Measurements from ENCODE around the gene HLA-DPA1. TPM values are rescaled to one million over a fixed set of nuclear protein-coding genes. Genes with fewer than 3 reads are reported as not detected.
"Not testable (repeated sequence)": the region's sequence is repeated elsewhere in the genome, so short reads cannot be mapped to it uniquely, and the experiment has no call there.

Gene HLA-DPA1
- total RNA-seq, 2 experiments from 2014 or later, result 11.5 to 13.3 TPM

DNA sequence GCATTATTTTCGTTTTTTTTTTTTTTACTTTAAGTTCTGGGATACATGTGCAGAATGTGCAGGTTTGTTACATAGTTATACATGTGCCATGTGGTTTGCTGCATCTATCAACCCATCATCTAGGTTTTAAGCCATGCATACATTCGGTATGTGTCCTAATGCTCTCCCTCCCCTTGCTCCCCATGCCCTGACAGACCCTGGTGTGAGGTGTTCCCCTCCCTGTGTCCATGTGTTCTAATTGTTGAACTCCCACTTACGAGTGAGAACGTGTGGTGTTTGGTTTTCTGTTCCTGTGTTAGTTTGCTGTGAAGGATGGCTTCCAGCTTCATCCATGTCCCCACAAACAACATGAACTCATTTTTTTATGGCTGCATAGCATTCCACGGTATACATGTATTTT lies 10.0 kb downstream of the HLA-DPA1 start:
- DNase-seq; H3K4me1 Mint-ChIP-seq; H3K27ac Mint-ChIP-seq; H3K27me3 Mint-ChIP-seq; CTCF ChIA-PET; H3K4me3 Mint-ChIP-seq; intact Hi-C loops (cut with DNase I, micrococcal nuclease); ATAC-seq; POLR2A ChIA-PET: not testable (repeated sequence)
- Mint-ChIP-seq H3K36me3 (ENCODE audit: low read depth) (peaks cover 27% of the 10 kb centered on the region), H3K9me3 (ENCODE audit: low read depth) (peaks cover 15% of the 10 kb centered on the region)

DNA sequence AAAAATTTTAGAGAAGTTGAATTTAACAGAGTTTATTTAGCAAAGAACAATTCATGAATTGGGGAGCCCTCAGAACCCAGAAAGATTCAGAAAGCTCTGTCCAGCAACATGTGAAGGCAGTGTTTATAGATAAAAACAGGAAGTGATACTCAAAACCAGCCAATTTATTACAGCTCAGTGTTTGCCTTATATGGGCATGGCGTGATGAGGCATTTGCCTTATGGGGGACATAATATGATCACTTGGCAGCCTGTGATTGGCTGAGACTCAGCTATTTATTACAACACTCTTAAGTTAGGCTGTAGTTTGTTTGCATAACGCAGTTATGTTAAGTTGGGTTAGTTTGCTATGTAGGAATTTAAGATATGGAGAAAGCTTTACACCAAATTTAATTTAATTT lies 11.5 kb downstream of the HLA-DPA1 start:
- Mint-ChIP-seq H3K9me3 (ENCODE audit: low read depth) (peaks cover 9% of the 10 kb centered on the region), H3K27ac (no peak overlapping the region), H3K4me1 (peaks cover 7% of the 10 kb centered on the region), H3K36me3 (ENCODE audit: low read depth) (peaks cover 12% of the 10 kb centered on the region), H3K27me3 (no peaks in the 10 kb centered on the region), H3K4me3 (no peak overlapping the region)
- intact Hi-C loops (cut with DNase I, micrococcal nuclease), result no loop called here
- ChIA-PET POLR2A (no interaction called here), CTCF (no interaction called here)
- DNase-seq (peak; percentile 15), ATAC-seq (peak; percentile 63)

DNA sequence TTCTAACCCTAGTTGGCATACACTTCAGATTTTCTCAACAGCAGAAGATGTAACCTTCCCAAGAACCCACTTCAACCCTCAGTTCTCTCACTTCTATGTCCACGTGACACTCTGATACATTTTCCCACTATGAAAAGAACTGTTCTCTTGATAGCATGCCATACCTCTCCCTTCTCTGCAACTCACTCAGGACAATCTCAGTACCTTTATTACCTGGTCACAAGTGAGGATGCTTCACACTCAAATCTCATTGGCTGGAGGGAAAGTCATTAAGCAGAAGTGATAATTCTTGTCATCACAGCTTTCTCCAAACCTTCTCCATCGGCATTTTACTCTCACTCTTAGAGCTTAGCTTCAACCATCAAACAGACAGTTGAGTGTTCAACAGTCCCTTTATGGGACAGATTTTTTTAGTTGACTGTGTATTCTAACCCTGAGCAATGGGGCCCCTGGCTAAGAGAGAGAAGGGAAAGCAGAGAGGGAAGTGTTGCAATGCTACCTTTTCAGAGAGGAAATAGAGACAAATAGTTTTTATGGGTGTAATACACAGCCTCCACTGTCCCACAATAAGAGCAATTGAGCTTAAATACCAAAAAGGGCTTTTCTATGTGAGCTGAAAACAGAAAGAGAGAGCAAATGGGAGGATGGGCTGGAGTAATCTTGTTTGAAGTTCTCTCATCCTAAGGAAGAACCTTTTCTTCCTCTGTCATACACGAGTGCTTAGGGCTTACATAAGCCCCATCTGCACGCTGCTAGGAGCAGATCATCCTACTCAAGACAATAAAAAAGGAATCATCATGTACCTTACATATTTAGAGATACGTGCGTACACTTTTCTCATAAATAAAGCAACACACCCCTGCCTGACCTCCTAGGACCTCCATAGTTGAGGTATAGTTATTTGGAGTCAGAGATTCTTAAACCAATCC lies 16.0 kb downstream of the HLA-DPA1 start:
- Mint-ChIP-seq H3K4me3 (no peak overlapping the region), H3K27ac (peak overlapping the region; percentile 6), H3K27me3 (no peaks in the 10 kb centered on the region), H3K36me3 (ENCODE audit: low read depth) (no peaks in the 10 kb centered on the region), H3K4me1 (peaks cover 8% of the 10 kb centered on the region), H3K9me3 (ENCODE audit: low read depth) (no peaks in the 10 kb centered on the region)
- intact Hi-C loops (cut with DNase I, micrococcal nuclease), result no loop called here
- DNase-seq (no peak), ATAC-seq (peak; percentile 55)
- ChIA-PET CTCF (interaction anchor here (0.6 to 1.2 kb wide), 5 partner anchors 32 to 1396 kb away, joined by 3 to 4 read pairs (median 3); no protein-coding TSS in a partner anchor), POLR2A (no interaction called here)

DNA sequence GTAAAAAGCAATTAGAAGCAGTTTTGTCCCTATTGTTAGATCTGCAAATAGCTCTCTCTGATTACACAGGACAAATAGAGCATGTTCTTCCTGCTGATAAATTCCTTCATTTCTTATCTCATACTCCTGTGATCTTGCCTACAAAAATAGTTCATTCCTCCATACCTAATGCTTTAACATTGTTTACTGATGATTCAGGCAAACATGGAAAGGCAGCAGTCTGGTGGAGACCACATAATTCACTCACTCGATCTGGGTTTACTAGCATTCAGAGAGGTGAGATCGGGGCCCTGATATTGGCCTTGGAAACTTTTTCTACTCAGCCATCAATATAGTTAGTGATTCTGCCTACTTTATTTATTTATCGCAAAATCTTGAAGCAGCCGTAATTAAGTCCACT lies 20.2 kb downstream of the HLA-DPA1 start:
- no peaks in the 10 kb centered on the region for H3K9me3 Mint-ChIP-seq (ENCODE audit: low read depth)
- no peak for ATAC-seq
- H3K27ac Mint-ChIP-seq, result no peak overlapping the region
- H3K27me3 Mint-ChIP-seq, result peaks cover 13% of the 10 kb centered on the region
- ChIA-PET POLR2A (interaction anchor here (0.6 kb wide), 1 partner anchor 63 kb away, joined by 5 read pairs; no protein-coding TSS in a partner anchor), CTCF (no interaction called here)
- DNase-seq, result no peak
- H3K36me3 Mint-ChIP-seq (ENCODE audit: low read depth), result no peaks in the 10 kb centered on the region
- intact Hi-C loops (cut with DNase I, micrococcal nuclease), result loop anchor here in 1 of 2 experiments (5.0 kb wide), 1 partner anchor 54 kb away; no protein-coding TSS in a partner anchor
- peaks cover 8% of the 10 kb centered on the region for H3K4me1 Mint-ChIP-seq
- H3K4me3 Mint-ChIP-seq, result no peak overlapping the region

DNA sequence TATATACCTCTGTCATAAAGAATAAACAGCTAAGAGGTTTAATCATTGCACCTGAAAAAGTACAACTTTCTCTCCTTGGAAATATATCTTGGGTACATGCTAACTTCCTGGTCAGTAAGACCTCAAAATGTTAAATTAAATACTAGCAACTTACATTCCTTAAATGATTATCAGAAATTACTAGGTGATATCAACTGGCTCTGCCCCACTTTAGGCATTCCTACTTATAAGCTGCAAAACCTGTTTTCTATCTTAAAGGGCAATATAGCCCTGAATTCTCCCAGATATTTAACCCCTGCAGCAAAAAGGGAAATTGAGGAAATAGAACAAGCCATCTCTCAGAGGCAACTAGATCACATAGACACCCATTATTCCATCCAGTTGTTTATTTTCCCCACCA lies 20.8 kb downstream of the HLA-DPA1 start:
- Mint-ChIP-seq H3K27ac (no peak overlapping the region), H3K36me3 (ENCODE audit: low read depth) (no peaks in the 10 kb centered on the region), H3K27me3 (peaks cover 15% of the 10 kb centered on the region), H3K4me1 (peaks cover 8% of the 10 kb centered on the region), H3K9me3 (ENCODE audit: low read depth) (no peaks in the 10 kb centered on the region), H3K4me3 (no peak overlapping the region)
- intact Hi-C loops (cut with DNase I, micrococcal nuclease), result loop anchor here in 1 of 2 experiments (5.0 kb wide), 1 partner anchor 55 kb away; no protein-coding TSS in a partner anchor
- ChIA-PET CTCF (no interaction called here), POLR2A (no interaction called here)
- DNase-seq, result no peak
- no peak for ATAC-seq

DNA sequence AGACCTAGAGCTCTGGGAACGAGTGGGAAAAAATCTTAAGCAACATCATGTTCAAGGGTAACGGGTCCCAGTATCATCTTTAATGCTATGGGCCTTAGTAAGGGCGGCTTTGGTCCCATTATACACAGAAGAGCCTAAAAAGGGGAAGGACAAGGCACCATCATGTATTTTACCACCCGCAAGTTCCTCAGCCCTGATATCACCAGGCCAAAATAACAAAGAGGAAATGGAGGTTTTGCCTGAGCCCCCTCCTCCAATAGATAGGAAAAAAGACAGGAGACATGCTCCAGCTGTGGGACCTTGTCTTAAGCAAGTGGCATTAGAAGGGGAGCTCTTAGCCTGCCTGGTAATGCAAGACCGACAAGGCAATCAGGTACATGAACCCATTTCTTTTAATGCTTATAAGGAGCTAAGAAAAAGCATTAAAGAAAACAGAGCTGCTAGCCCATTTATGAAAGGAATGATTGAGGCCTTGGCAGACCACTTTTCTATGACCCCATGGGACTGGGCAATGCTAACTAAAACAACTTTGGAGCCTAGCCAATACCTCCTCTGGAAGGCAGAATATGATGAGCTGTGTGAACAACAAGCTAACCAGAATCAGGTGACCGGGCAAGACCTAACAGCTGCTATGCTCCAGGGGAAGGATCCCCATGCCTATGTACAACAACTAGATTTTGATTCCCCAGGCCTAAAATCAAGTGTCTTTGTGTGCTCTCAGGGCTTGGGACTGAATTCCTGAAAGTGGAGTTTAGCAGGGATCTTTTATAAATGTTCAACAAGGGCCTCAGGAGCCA lies 23.2 kb downstream of the HLA-DPA1 start:
- ATAC-seq, result no peak
- Mint-ChIP-seq H3K4me1 (no peaks in the 10 kb centered on the region), H3K4me3 (no peak overlapping the region), H3K9me3 (ENCODE audit: low read depth) (no peaks in the 10 kb centered on the region), H3K36me3 (ENCODE audit: low read depth) (no peaks in the 10 kb centered on the region), H3K27me3 (peaks cover 23% of the 10 kb centered on the region), H3K27ac (no peak overlapping the region)
- intact Hi-C loops (cut with DNase I, micrococcal nuclease), result loop anchor here in 1 of 2 experiments (5.0 kb wide), 1 partner anchor 57 kb away; no protein-coding TSS in a partner anchor
- DNase-seq, result no peak
- POLR2A ChIA-PET, result no interaction called here
- CTCF ChIA-PET, result interaction anchor here (0.6 to 1.4 kb wide), 8 partner anchors 14 to 1498 kb away, joined by 3 to 4 read pairs (median 4); no protein-coding TSS in a partner anchor

DNA sequence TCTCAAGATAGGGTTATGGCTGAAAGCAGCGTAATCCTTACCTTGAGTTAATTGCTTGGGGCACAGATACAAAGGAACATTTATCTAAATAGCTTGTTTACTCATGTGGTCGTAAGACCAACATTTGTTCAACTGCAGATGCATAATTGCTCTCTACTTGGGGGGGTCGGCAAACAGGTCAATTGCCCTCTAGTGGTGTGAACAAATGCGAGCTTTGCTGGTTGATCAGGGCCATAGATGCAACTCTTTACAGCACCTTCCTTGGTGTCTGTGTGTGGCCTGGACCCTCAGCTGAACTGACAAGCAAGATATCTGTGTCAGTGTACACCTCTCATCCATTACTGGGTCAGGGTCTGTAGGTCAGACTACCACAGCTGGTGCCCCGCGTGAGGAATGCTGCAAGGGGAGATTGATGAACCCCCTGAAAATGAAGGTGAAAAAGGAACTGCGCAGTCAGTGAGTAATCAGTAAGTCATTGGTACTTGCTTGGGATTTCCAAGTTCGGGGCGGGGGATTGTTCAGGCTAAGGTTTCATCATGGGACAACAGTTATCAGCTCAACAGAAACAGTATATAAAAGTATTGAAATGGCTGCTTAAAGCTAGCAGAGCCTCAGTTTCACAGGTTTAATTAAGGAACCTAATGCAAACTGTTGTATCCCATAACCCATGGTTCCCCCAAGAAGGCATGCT lies 24.0 kb downstream of the HLA-DPA1 start:
- no peak for ATAC-seq
- Mint-ChIP-seq H3K4me1 (no peaks in the 10 kb centered on the region), H3K27me3 (peaks cover 25% of the 10 kb centered on the region), H3K36me3 (ENCODE audit: low read depth) (no peaks in the 10 kb centered on the region), H3K4me3 (no peak overlapping the region), H3K9me3 (ENCODE audit: low read depth) (no peaks in the 10 kb centered on the region), H3K27ac (no peak overlapping the region)
- DNase-seq, result no peak
- intact Hi-C loops (cut with DNase I, micrococcal nuclease), result loop anchor here in 1 of 2 experiments (5.0 kb wide), 1 partner anchor 58 kb away; no protein-coding TSS in a partner anchor
- ChIA-PET CTCF (interaction anchor here (0.6 to 1.4 kb wide), 10 partner anchors 13 to 1498 kb away, joined by 3 to 5 read pairs (median 4); partner anchors contain the start of gene HLA-DPB1), POLR2A (no interaction called here)

DNA sequence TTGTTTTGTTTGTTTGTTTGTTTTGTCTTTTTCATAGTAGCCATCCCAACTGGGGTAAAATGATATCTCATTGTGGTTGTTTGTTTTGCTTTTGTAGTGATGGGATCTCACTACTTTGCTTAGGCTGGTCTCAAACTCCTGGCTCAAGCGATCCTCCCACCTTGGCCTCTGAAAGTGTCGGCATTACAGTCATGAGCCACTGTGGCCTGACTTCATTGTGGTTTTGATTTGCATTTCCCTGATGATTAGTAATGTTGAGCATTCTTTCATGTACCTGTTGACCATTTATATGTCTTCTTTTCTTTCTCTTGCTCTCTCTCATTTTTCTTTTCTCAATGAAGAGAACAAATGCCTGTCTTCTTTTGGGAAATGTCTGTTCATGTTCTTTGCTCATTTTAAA lies 33.3 kb downstream of the HLA-DPA1 start:
- no peak for DNase-seq
- CTCF ChIA-PET, result interaction anchor here (0.6 to 0.7 kb wide), 3 partner anchors 42 to 83 kb away, joined by 3 read pairs; no protein-coding TSS in a partner anchor
- Mint-ChIP-seq H3K4me1 (no peaks in the 10 kb centered on the region), H3K4me3 (no peak overlapping the region), H3K36me3 (ENCODE audit: low read depth) (no peaks in the 10 kb centered on the region), H3K9me3 (ENCODE audit: low read depth) (peaks cover 11% of the 10 kb centered on the region), H3K27ac (no peak overlapping the region), H3K27me3 (peaks cover 12% of the 10 kb centered on the region)
- POLR2A ChIA-PET, result no interaction called here
- ATAC-seq, result no peak
- intact Hi-C loops (cut with DNase I, micrococcal nuclease), result no loop called here

DNA sequence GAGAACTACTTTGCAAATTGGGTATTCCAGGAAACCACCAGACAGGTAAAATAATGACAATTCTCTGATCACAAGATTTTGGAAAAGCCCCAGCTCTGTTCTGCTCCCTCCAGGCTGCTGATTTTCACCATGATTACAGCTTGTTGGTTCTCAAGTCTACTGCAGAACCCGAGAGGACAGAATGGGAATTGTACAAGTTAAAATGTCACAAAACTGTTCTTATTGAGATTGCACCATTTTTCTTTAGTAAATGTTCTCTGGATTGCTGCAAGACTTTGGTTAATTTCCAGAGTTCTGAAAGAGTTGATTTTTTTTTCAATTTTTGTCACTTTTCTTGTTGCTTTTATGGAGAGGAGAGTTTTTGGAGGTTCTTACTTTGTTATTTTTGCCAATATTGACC lies 36.9 kb downstream of the HLA-DPA1 start:
- DNase-seq (no peak), ATAC-seq (no peak)
- POLR2A ChIA-PET, result no interaction called here
- intact Hi-C loops (cut with DNase I, micrococcal nuclease), result no loop called here
- Mint-ChIP-seq H3K4me3 (no peak overlapping the region), H3K36me3 (ENCODE audit: low read depth) (no peaks in the 10 kb centered on the region), H3K27me3 (peaks cover 9% of the 10 kb centered on the region), H3K4me1 (no peaks in the 10 kb centered on the region), H3K9me3 (ENCODE audit: low read depth) (peaks cover 14% of the 10 kb centered on the region), H3K27ac (no peak overlapping the region)
- CTCF ChIA-PET, result interaction anchor here (0.9 to 2.3 kb wide), 9 partner anchors 10 to 335 kb away, joined by 3 to 6 read pairs (median 3); no protein-coding TSS in a partner anchor

DNA sequence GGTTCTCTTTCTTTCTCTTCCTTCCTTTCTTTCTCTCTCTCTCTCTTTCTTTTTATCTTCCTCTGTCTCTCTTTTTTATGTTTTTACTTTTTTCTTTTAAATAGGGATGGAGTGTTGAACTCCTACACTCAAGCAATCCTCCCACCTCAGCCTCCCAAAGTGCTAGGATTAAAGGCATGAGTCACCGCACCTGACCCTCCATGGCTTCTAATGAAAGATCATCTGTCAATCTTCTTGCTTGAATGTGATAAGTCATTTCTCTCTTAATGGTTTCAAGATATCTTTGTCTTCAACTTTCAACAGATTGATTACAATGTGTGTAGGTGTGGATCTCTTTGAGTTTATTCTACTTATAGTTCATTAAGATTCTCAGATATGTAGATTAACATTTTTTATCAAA lies 38.9 kb downstream of the HLA-DPA1 start:
- Mint-ChIP-seq H3K9me3 (ENCODE audit: low read depth) (peaks cover 14% of the 10 kb centered on the region), H3K4me1 (no peaks in the 10 kb centered on the region), H3K27me3 (peaks cover 9% of the 10 kb centered on the region), H3K4me3 (no peak overlapping the region), H3K27ac (no peak overlapping the region), H3K36me3 (ENCODE audit: low read depth) (no peaks in the 10 kb centered on the region)
- intact Hi-C loops (cut with DNase I, micrococcal nuclease), result no loop called here
- ATAC-seq (no peak), DNase-seq (no peak)
- POLR2A ChIA-PET, result no interaction called here
- CTCF ChIA-PET, result interaction anchor here (0.7 to 1.2 kb wide), 2 partner anchors 41 to 1740 kb away, joined by 3 read pairs; partner anchors contain the start of gene HLA-DPB1

DNA sequence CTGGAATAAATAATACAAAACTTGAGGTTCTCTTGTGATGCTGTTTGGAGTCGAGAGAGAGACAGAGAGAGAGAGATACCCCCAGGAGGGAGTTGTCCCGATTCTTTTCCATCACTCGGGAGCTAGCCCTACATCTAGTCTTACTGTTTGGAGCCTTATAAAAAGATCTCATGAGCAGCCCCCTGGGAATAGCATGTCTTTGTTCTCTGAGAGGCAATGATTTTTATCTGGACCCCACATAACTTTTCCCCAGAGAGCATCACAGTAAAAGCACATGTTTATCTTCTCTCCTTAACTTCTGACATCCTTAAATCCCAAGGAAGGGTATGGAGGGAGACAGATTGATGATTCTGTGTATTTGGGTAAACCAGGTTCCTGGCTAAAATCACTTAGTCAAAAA lies 43.2 kb downstream of the HLA-DPA1 start:
- H3K4me3 Mint-ChIP-seq, result no peak overlapping the region
- H3K36me3 Mint-ChIP-seq (ENCODE audit: low read depth), result no peaks in the 10 kb centered on the region
- peaks cover 6% of the 10 kb centered on the region for H3K27me3 Mint-ChIP-seq
- DNase-seq (no peak), ATAC-seq (no peak)
- no peak overlapping the region for H3K27ac Mint-ChIP-seq
- H3K9me3 Mint-ChIP-seq (ENCODE audit: low read depth), result peaks cover 4% of the 10 kb centered on the region
- ChIA-PET CTCF (interaction anchor here (0.7 to 1.2 kb wide), 2 partner anchors 95 to 104 kb away, joined by 3 read pairs; no protein-coding TSS in a partner anchor), POLR2A (no interaction called here)
- intact Hi-C loops (cut with DNase I, micrococcal nuclease), result no loop called here
- peaks cover 10% of the 10 kb centered on the region for H3K4me1 Mint-ChIP-seq

All from activated CD4-positive, alpha-beta T cell treated with anti-CD3 and anti-CD28 coated beads for 36 hours (primary cell).